ENCODE data around the gene TNFRSF4.

- TF ChIP-seq POLR2AphosphoS5 (IDR thresholded peaks at IDR 0.05; ENCODE audit: insufficient read depth in 1 of 2, low read depth in 1 of 2), result no peak
- TF ChIP-seq CTCF (IDR thresholded peaks at IDR 0.05), result no peak
- TF ChIP-seq POLR2A (IDR thresholded peaks at IDR 0.05), result no peak
Measured at GRCh38 chr1:1194723-1195122, 19.2 kb downstream of the TNFRSF4 start.
